RCC 7860 (cell line): Measurements from ENCODE around the gene LIN28A.

Source experiments
- DNase-seq: peaks from one replicate; pipeline ENCODE4 v3.0.0-alpha.2; 2015; ENCODE audit warnings: low spot score
- FAIRE-seq: peaks from 2 replicates; lab custom pipeline; 2012; peaks lifted over from hg19 to GRCh38; lab: Jason Lieb, UNC

LIN28A gene

DNA sequence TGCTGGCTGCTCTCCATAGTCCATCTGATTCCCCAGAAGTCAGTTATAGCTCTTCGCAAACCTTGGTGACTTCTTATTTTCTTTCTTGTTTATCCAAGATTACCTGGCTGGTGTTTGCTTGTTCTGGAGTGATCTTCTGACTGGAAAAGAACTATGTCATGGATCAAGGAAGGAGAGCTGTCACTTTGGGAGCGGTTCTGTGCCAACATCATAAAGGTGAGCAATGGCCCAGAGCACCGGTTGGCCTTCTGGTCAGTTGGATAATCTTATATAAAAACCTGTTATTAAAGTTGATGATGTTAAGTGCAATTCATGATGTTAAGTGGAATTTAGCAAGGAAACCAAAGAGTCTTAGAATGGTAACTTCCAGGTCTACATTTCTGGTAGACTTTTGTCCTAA lies 22.2 kb downstream of the LIN28A start:
- no peak for FAIRE-seq

GRCh38 chr1:26434161-26434752 lies 23.6 kb downstream of the LIN28A start:
- FAIRE-seq (no peak), DNase-seq (no peak)

More for the DNA sequence above, 22.2 kb downstream of the LIN28A start:
- DNase-seq = no peak

GRCh38 chr1:26438041-26438440 lies 27.4 kb downstream of the LIN28A start:
- FAIRE-seq (no peak), DNase-seq (no peak)

- DNase-seq = no peak
- no peak for FAIRE-seq
Observed at GRCh38 chr1:26440259-26440658, 29.6 kb downstream of the LIN28A start.

DNA sequence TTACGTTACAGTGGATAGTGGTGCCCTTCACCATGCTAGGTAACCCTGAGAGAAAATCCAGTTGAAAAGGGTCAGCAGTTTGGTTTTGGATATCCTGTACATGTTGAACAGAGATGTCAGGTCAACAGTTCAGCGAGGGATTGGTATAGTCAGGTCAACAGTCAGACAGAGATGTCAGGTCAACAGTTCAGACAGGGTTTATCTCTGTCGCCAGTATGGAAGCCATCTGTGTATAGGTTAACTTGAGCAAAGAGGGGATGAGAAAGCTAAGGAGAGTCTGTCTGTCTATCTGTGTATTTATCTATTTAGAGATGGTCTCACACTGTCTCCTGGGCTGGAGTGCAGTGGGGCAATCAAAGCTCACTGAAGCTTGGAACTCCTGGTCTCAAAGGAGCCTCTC lies 39.3 kb downstream of the LIN28A start:
- no peak for FAIRE-seq

GRCh38 chr1:26450908-26451307 lies 40.3 kb downstream of the LIN28A start:
- FAIRE-seq (no peak), DNase-seq (no peak)

More for the DNA sequence above, 39.3 kb downstream of the LIN28A start:
- no peak for DNase-seq

DNA sequence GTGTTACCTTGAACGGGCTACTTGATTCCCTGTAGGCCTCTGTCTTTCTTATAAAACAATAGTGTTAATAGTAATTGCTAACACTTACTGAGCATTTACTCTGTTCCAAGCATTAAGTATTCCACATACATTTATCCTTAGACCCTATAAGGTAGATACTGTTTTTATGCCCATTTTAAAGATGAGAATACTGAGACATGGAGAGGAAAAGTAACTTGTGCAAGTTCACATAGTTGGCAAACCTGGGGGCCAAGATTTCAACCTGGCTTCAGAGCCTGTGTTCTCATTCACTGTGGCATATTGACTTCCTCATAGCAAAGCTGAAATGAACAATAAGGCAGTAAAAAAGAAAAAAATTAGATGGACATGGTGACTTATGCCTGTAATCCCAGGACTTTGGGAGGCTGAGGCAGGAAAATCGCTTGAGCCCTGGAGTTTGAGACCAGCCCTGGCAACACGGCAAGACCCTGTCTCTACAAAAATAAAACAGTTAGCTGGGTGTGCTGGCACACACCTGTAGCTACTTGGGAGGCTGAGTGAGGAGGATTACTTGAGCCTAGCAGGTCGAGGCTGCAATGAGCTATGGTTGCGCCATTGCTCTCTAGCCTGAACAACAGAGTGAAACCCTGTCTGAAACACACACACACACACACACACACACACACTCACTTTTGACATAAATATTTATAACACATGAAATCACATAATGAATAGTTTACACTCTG lies 42.0 kb downstream of the LIN28A start:
- DNase-seq = no peak
- FAIRE-seq = no peak

DNA sequence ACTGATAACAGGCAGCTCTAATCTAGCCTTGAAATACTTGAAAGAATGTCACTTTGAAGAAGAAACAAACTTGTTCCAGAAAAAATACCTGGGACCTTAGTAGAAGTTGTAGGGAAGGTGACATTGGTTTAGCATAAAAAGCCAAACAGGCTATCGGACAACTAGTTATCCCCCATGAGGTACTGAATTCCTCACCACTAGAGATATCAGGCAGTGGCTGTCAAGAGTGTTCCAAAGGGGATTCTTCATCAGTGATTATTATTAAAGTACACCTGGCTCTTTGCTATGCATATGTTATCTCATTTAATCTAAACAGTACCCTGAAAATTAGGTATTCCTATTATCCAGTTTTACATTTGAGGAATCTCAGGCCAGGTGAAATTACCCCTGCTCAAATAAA lies 48.5 kb downstream of the LIN28A start:
- no peak for FAIRE-seq

DNA sequence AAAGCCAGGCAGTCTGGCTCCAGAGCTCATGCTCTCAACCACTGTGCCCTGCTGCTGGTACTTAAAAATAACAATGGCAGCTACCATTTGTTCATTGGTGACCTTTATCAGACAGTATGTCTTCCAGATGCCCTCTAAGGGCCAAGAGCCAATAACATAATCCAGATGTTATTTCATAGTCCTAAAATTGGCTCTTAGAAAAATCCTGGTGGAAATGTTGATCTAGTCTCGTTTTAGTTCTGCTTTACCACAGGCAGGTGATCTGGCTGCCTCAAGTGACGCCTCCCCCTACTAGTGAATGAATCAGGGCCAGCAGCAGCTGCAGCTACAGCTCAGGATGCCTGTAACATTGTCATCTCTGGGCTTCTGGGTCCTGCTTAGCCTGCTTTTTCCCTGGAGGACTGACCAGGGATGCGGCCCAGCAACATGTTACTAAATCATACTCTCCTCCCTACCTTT lies 49.0 kb downstream of the LIN28A start:
- no peak for FAIRE-seq
- DNase-seq = no peak

More for the DNA sequence above, 48.5 kb downstream of the LIN28A start:
- DNase-seq = no peak

DNA sequence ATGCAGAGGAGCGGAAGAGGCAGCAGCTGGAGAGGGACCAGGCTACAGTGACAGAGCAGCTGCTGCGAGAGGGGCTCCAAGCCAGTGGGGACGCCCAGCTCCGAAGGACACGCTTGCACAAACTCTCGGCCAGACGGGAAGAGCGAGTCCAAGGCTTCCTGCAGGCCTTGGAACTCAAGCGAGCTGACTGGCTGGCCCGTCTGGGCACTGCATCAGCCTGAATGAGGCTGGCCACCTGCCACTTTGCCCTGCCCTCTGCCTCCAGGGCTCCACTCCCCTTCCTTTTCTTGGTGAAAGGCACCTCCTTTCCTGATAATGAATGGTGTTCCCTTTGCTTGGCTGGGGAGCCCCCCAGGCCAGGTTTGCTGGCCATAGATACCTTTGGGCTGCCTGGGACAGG lies 58.3 kb downstream of the LIN28A start:
- FAIRE-seq = no peak
- DNase-seq = no peak

DNA sequence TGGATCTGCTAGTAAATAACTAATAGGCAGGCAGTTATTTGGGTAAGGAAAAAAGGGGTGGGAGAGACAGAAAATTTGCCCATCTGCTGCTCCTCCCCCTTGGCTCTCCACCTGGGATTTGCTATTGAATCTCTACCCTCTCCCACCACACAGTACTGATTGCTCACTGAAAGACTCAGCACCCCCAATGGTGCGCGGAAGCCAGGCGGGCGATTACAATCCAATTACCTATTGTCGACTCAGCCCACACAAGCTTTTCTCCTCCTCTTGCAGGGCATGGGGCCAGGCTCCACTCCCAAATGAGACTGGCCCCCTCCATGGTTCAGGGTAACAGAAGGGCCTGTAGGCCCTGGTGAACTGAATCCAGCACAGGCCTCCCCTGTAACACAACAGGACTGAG lies 58.9 kb downstream of the LIN28A start:
- no peak for DNase-seq
- FAIRE-seq = no peak

- FAIRE-seq = no peak
- DNase-seq = no peak
Observed at GRCh38 chr1:26470878-26471497, 60.4 kb downstream of the LIN28A start.

- no peak for FAIRE-seq
- DNase-seq = peak; percentile 64
Observed at GRCh38 chr1:26471498-26472319, 61.1 kb downstream of the LIN28A start.

- DNase-seq = peak; percentile 82
- FAIRE-seq = no peak
Observed at GRCh38 chr1:26472320-26472900, 61.8 kb downstream of the LIN28A start, which contains the start of gene HMGN2. HMGN2 (plus strand) TSS chr1:26472440; CDS start chr1:26472613, 173 bp downstream.

DNA sequence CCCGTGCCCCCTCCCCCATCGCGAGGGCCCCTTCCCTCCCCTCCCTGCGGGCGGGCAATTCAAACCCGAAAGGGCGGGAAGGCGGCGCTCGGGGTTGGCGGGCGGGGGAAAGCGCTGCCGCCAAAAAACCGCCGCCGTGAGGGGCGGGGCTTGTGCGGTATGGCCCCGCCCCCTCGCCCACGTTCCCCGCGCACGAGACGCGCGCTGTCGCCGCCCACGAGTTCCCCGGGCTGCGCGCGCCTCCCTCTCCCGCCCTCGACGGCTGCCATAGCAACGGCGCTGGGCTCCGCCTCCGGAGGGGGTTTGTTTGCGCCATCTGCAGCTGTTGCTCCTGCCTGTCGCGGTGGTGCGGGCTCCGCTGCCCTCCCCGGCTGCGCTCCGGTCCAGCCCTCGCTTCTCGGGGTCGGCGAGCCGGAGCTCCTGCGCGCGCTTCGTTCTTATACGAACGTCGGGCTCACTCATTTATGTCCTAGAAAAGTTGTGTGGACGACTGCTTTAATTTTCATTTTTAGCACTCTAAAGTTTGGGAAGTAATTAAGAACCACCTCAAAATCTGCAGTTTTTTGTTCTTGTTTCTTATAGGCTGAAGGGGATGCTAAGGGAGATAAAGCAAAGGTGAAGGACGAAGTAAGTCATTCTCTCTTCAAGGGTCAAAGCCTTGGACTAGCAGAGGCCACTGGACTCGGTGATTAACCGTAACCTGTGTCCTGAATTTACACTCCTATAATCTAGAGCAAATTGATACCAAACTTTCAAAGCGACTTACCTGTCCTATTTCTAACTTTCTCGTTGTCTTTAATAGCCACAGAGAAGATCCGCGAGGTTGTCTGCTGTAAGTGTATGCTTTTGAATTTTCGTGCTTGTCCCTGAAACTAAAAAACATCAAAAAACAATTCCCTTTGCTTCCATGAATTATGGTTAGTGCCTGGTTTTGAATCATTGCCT lies 62.6 kb downstream of the LIN28A start:
- DNase-seq (peak; percentile 79), FAIRE-seq (no peak)

DNA sequence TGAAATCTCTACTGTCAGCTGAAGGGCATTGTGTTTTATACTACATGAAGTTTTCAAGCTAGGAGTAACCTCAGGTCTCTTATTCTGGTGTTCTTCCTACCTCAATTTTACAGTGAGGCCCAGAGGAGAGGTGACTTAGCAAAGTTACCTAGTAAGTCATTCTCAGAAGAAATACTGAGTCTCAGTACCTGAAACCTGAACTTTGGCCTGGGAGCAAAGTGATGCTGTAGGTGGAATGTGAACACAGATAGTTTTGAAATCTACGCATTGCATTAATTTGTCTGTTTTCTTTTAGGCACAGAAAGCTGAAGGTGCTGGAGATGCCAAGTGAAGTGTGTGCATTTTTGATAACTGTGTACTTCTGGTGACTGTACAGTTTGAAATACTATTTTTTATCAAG lies 64.2 kb downstream of the LIN28A start:
- FAIRE-seq (no peak), DNase-seq (no peak)

- FAIRE-seq (no peak), DNase-seq (no peak)
Observed at GRCh38 chr1:26475989-26476388, 65.4 kb downstream of the LIN28A start.

DNA sequence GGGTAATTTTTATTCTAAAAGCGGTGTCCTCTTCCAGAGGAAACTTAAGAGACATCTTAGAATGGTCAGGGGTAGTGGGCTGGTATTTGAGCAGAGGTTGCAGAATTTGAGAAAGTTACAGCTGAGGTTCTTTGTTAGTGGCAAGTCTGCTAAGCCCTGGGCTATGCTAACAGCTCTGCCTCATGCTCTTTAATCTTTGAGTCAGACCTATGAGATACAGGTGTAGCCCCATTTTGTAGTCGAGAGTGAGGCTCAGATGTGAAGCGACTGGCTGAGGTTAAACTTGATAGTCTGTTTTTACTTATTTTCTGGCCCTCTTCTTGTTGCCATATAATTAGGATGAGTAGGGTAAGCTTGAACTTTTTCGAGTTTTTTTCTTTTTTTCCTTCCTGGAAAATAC lies 66.3 kb downstream of the LIN28A start:
- FAIRE-seq = no peak
- DNase-seq = no peak

- no peak for DNase-seq
- no peak for FAIRE-seq
Observed at GRCh38 chr1:26477446-26478152, 67.0 kb downstream of the LIN28A start.
